SHP77 treated with DMSO at 0.1 percent for 48 hours (cell line): Measurements from ENCODE around the gene FKTN.

Experiments used
- DNase-seq: peaks from one replicate; lab custom pipeline; 2025; lab: John Stamatoyannopoulos, UW

FKTN gene

GRCh38 chr9:105633411-105633810, 75.5 kb downstream of the FKTN start:
- no peak for DNase-seq

GRCh38 chr9:105636331-105636730, 78.4 kb downstream of the FKTN start:
- no peak for DNase-seq

GRCh38 chr9:105637787-105638395, 80.0 kb downstream of the FKTN start:
- no peak for DNase-seq

- no peak for DNase-seq
Measured at GRCh38 chr9:105639936-105640335, 82.0 kb downstream of the FKTN start.

GRCh38 chr9:105643795-105644194, 85.9 kb downstream of the FKTN start:
- DNase-seq = no peak

- no peak for DNase-seq
Measured at GRCh38 chr9:105646879-105647594, 89.1 kb downstream of the FKTN start.

- no peak for DNase-seq
Measured at GRCh38 chr9:105647595-105648349, 89.8 kb downstream of the FKTN start.

GRCh38 chr9:105651806-105652205, 93.9 kb downstream of the FKTN start:
- no peak for DNase-seq

- no peak for DNase-seq
Measured at GRCh38 chr9:105656131-105656921, 98.4 kb downstream of the FKTN start.

- DNase-seq = no peak
Measured at GRCh38 chr9:105658351-105658750, 100.4 kb downstream of the FKTN start.

GRCh38 chr9:105661011-105661410, 103.1 kb downstream of the FKTN start:
- DNase-seq = no peak

- no peak for DNase-seq
Measured at GRCh38 chr9:105662184-105663104, 104.5 kb downstream of the FKTN start, which contains the start of gene TAL2. TSS of gene TAL2 (plus strand) at chr9:105662457. CDS start at chr9:105662497, 40 bp downstream.

GRCh38 chr9:105663914-105664313, 106.0 kb downstream of the FKTN start:
- no peak for DNase-seq

- DNase-seq = no peak
Measured at GRCh38 chr9:105667867-105668266, 109.9 kb downstream of the FKTN start.

GRCh38 chr9:105670315-105670714, 112.4 kb downstream of the FKTN start:
- DNase-seq = no peak

- no peak for DNase-seq
Measured at GRCh38 chr9:105670775-105671174, 112.8 kb downstream of the FKTN start.

GRCh38 chr9:105672711-105673234, 114.8 kb downstream of the FKTN start:
- DNase-seq = no peak

GRCh38 chr9:105673850-105674387, 116.0 kb downstream of the FKTN start:
- no peak for DNase-seq

GRCh38 chr9:105676351-105676923, 118.5 kb downstream of the FKTN start:
- no peak for DNase-seq

GRCh38 chr9:105678163-105678562, 120.2 kb downstream of the FKTN start:
- no peak for DNase-seq
